COR-L47 (cell line): ENCODE measurements around the gene HCFC2.
"Not testable (repeated sequence)": the region's sequence is repeated elsewhere in the genome, so short reads cannot be mapped to it uniquely, and the experiment has no call there.

ENCODE experiments used
- DNase-seq: peaks from one replicate; lab custom pipeline; 2025; lab: John Stamatoyannopoulos, UW

The HCFC2 gene

DNA sequence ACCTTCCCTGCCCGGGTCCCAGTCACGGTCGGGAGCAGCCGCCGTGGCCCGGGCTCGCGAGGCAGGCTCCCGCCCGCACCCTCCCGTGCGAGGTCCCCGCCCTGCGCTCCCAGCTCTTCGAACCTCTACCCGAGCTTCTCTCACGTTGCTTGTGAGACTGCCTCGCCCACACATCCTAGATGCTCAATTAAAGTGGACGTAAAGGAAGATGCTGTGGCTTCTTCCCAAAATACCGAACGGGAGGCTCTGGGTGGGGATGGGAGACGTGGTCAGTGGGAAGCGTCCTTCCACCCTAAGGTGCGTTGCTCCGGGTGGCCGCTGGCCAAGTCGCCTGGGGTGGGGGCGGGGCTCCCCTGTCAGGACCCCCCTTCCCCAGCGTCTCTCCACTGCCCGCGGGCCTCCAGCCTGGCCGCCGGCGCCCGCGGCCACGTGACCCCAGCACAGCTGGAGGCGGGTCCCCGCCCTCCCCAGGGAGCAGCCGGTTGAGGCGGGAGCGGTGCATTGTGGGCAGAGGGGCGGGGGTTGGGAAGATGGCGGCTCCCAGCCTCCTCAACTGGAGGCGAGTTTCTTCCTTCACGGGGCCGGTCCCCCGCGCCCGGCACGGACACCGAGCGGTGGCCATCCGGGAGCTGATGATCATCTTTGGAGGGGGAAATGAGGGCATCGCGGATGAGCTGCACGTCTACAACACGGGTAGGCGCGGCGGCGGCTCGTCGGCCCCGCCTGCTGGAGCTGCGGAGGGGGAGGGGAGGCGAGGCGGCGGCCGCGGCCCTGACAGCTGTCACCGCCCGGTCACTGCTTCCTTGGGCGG is at the start of gene HCFC2:
TSS of gene HCFC2 (plus strand) at position 501 of the 811 bp plus-strand sequence. CDS start at position 531, 30 bp downstream.
- DNase-seq, result peak; percentile 82

GRCh38 chr12:104021862-104022261 is 42.5 kb upstream of the HCFC2 start:
- not testable (repeated sequence) for DNase-seq

- no peak for DNase-seq
These were observed 41.5 kb upstream of the HCFC2 start for GRCh38 chr12:104022786-104023185.

GRCh38 chr12:104023710-104024109 is 40.6 kb upstream of the HCFC2 start:
- no peak for DNase-seq

DNA sequence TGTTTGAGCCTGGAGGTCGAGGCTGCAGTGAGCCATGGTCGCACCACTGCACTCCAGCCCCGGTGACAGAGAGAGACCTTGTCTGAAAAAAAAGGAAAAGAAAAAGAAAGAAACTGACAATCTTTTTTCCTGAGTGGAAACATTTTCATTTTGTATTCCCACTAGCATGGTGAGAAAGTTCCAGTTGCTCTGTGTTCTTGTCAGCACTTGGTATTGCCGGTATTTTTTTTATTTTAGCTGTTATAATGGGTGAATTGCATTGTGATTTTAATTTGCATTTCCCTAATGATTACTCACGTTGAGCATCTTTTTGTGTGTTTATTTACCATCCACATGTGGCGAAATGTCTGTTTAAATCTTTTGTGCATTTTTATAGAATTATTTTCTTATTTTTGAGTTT is 40.0 kb upstream of the HCFC2 start:
- no peak for DNase-seq

GRCh38 chr12:104025771-104026170 is 38.6 kb upstream of the HCFC2 start:
- DNase-seq, result no peak

DNA sequence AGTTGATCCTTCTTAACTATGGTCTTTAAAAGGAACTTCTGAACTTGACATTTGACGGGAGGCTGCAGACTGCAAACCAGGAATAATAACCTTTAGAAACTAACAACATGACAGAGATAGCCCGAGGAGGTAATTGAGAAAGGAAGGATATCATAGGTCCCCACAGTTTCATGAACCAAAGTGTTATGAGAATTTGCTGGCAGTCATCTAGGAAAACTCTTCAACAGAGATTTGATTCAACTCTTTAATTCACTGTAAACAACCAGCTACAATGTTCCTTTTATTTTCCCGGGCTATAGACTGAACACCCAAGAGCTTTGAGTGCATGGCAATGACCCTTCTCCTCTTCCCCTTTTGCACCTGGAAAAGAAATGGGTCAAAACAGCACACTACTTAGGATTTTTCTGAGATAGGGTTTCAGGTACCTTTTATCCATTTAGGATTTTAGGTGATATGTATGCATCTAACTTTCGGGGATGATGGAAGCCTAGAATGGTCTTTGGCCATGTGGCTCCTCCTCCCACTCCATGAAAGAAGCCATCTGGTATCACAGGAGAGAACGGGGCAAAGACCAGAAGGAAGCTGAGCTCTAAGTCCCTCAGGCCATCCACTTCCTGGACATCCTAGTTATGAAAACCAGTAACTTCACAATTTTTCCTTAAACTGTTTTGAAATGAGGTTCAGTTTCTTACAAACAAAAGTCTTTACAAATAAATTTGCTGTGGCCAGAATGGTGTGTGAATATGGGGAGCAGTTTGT is 37.3 kb upstream of the HCFC2 start:
- no peak for DNase-seq

- DNase-seq, result not testable (repeated sequence)
These were observed 33.7 kb upstream of the HCFC2 start for GRCh38 chr12:104030596-104030995.

DNA sequence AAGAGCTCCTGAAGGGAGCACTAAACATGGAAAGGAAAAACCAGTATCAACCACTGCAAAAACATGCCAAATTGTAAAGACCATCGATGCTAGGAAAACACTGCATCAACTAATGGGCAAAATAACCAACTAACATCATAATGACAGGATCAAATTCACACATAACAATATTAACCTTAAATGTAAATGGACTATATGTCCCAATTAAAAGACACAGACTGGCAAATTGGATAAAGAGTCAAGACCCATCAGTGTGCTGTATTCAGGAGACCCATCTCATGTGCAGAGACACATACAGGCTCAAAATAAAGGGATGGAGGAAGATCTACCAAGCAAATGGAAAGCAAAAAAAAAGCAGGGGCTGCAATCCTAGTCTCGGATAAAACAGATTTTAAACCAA is 28.2 kb upstream of the HCFC2 start:
- DNase-seq, result not testable (repeated sequence)

DNA sequence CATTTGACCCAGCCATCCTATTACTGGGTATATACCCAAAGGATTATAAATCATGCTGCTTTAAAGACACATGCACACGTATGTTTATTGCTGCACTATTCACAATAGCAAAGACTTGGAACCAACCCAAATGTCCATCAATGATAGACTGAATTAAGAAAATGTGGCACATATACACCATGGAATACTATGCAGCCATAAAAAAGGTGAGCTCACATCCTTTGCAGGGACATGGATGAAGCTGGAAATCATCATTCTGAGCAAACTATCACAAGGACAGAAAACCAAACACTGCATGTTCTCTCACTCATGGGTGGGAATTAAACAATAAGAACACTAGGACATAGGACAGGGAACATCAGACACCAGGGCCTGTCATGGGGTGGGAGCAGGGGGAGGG is 24.6 kb upstream of the HCFC2 start:
- not testable (repeated sequence) for DNase-seq

DNA sequence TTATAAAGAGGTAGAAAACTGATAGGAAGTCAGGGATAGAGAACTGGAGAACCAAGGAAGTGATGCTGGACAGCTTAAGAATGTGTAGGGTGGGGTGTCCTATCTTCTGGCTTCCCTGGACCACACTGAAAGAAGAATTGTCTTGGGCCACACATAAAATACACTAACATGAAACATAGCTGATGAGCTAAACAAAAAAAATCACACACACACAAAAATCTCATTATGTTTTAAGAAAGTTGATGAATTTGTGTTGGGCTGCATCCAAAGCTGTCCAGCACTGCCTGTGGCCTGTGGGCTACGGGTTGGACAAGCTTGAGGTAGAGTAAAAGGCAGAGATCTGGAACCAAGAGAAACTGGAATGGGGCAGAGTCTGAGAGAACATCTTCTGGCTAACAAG is 21.8 kb upstream of the HCFC2 start:
- no peak for DNase-seq

GRCh38 chr12:104044158-104044557 is 20.2 kb upstream of the HCFC2 start:
- DNase-seq, result no peak

DNA sequence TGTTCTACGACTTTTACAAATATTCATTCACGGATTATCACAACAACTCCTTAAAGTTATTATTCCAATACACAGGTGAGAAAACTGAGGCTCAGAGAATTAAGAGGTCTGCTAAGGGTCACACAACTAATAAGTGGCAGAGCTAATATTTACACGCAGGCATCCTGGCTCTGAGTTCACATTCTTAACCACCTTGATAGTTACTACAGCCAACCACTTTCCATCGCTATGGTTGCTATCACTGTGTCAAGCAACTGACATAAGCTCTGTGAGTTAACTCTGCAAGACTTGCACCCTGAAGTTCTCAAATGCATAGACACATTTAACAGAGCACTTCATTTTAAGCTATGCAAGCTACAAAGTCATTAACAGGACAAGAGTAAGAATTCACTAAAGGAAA is 18.0 kb upstream of the HCFC2 start:
- no peak for DNase-seq

DNA sequence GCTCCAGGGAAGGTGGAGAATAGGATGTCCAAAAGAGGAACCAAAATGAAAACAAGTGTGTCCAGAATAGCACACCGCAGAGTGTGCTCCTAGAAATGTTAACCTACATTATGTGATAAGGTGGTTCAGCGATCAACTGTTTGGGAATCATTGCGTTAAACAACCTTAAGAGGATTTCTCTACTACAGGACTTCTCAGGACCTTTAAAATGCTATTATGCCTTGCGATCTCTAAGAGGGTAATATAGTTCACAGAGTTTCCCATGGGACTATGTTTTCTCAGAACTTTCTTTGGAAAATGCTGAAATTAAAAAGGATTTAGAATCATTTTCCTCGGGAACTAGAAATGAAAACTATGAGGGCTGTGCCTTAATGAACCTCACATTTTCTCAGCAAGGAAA is 16.2 kb upstream of the HCFC2 start:
- no peak for DNase-seq

DNA sequence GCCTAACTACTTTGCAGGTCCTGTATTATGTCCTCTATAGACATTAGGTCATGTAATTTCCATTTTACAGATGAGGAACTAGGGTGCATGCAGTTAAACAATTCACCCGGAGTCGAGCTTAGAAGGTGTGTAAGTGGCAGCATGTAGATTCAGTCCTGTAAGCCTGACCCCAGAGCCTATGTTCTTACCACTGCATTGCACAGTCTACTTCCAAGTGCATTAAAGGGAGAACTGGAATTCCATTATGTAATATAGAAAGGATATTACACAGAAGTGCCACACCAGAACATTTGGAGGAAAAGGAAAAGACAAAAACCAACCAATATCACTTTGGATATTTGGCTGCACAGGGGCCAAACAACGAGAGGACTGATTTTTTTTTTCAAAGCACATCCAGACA is 15.5 kb upstream of the HCFC2 start:
- no peak for DNase-seq

DNA sequence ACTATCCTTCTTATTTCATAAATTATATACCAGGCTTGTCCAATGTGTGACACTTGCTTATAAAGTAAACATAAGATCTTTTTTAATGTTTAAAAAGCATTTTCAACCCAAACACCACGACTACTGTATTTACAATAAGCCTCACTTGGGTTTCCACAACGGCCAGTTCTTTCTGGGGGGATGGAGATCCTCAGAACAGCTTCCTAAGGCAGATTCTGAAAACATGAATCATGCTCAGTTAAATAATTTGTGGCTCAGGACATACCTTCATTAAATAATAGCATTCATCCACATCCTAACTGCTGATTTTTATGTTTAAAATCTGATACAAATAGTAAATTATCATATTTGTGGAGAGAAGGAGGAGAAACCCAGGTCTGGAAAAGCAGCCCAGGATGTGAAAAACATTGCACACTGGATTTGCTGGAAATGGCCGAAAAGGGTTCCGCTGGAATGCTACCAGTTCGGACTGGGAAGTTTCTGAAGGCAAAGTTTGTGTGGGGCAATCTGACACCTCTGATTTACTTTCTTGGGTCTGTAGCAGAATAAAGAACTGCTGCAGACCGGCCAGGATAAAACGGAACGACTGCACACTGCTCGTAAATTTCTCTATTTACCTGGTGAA is 14.9 kb upstream of the HCFC2 start:
- no peak for DNase-seq

- no peak for DNase-seq
These were observed 14.4 kb upstream of the HCFC2 start, which contains the start of gene GLT8D2 for GRCh38 chr12:104049903-104050356. TSS of gene GLT8D2 (minus strand) at chr12:104050187. CDS start at chr12:104019648, 30,539 bp downstream.

- DNase-seq, result no peak
These were observed 13.9 kb upstream of the HCFC2 start for GRCh38 chr12:104050436-104050835.

- no peak for DNase-seq
These were observed 9.5 kb upstream of the HCFC2 start for GRCh38 chr12:104054681-104055346.

DNA sequence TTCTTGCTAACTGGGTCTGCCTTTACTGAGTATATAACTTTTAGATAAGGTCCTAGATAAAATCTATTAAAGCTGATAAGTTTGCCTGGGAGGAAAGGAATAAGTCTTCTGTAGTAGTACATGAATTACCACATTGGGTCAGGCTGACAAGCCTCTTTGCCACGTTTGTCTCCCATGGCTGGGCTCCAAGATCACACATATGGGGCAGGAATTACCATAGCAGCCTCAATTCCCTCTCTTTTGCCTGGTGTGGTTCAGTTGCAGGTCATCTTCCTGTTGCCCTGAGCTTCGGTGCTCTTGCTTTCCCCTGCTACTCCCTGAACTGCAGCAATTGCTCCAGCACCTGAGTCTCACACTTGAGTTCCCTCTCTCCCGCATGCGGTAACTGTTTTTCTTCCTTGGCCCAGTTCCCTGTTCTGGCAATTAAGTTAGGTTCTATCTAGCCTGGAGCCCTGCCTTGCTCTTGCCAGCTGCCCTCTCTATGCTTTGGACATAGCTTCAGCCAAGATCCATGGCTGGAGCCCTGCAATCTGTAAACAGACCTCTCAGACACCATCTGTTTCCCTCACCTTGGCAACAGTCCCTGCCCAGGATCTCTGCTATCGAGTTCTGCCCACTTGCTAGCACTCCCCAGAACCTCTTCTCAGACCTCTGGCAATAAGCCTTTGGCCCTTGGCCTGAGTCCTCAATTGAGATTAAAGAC is 8.5 kb upstream of the HCFC2 start:
- DNase-seq, result peak; percentile 73

DNA sequence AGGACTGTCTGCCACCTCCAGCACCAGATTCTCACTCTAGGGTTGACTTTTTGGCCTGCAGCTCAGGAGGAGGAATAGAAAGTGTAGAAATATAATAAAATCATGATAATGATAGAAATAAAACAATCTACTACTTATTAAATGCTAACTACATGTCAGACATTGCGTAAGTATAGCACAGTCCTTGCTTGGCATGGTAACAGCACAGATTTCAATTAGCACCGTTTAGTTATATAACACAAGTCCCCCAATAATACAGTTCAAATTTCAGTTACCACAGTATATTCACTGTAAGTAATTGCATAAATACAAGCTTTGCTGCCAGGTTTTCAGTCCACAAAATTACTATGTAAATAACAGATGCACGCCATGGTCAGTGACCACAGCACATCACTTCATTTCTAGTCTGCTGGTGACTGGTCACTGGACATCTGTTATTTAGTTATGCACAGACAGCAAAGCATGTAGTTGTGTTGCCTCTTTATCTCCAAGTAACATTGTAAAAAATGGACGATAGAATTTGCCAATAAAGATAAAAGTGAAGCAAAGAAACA is 7.8 kb upstream of the HCFC2 start:
- DNase-seq, result peak; percentile 52
